ENCODE results near the gene DEFB114.

Gene DEFB114

GRCh38 chr6:49934770-49935169 is 29.2 kb downstream of the DEFB114 start:
- DNase-seq: no peak

GRCh38 chr6:49933526-49933925 is 30.4 kb downstream of the DEFB114 start:
- no peak for DNase-seq

GRCh38 chr6:49929340-49929739 is 34.6 kb downstream of the DEFB114 start:
- no peak for DNase-seq

GRCh38 chr6:49923826-49924225 is 40.1 kb downstream of the DEFB114 start:
- no peak for DNase-seq

DNA sequence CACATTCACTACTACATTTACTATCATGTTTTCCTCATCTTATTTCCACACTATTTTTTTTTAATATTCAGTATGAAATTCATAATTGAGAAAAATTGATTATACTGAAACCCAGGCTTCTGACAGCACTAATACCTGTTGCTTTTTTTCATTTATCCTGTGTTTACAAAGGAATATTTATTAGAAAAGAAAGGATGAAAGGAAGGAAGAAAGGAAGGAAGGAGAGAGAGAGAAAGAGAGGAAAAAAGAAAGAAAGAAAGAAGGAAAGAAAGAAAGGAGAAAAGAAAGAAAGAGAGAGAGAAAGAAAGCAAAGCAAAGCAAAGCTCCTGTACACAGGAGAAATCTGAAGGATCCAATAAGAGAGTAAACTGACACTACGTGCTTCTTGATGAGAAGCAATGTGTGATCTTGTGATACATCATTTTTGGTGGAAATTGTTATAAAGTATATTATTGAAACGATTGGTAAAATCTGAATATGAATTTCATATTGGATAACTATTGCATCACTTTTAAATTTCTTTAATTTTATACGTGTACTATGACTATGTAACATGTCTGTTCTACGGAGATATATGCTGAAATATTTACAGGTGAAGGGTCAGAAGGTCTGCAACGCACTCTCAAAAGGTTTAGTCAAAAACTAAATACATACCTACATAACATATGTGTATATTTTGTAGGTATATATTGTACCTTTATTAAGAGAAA is 43.9 kb downstream of the DEFB114 start:
- DNase-seq: no peak

GRCh38 chr6:49919261-49919660 is 44.7 kb downstream of the DEFB114 start:
- no peak for DNase-seq

- no peak for DNase-seq
Measured at GRCh38 chr6:49918787-49919186, 45.2 kb downstream of the DEFB114 start.

- DNase-seq: no peak
Measured at GRCh38 chr6:49915035-49915434, 48.9 kb downstream of the DEFB114 start.

GRCh38 chr6:49913636-49914375 is 50.2 kb downstream of the DEFB114 start:
- peak; percentile 42 for DNase-seq

DNA sequence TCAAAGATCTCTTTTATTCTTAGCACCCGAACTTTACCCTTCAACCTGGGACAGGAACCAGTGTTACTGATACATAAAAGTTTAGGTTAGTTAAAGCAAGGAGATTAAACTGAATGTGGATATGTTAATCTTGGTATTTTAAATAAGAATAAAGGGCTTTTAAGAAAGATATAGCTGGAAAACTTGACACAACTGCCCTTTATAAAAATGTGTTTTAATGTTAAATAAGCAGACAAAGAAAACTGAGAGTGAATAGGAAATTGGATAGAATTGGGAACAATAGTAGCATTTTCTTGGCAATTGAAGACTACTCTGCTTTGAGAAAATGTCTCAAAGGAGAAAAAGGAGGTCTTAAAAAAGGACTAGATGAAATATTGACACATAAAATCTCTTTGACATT is 51.8 kb downstream of the DEFB114 start:
- DNase-seq: no peak

DNA sequence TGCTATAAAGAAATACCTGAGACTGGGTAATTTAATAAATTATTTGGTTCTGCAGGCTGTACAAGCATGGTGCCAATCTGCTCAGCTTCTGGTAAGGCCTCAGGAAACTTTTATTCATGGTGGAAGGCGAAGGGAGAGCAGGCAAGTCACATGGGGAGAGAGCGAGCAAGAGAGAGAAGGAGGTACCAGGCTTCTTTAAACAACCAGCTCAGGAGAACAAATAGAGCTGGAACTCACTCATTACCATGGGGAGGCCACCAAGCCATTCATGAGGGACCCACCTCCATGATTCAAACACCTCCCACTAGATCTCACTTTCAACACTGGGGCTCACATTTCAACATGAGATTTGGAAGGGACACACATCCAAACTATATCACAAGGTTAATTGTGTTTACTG is 52.7 kb downstream of the DEFB114 start:
- DNase-seq: no peak

Data from NCI-H774 (cell line).